HG03103 (cell line): ENCODE results near the gene KCNG4.

Source experiments
- ATAC-seq: cut with Tn5 transposase; IDR thresholded peaks from one replicate; pipeline ENCODE4 v1.9.1; 2021; ENCODE audit warnings: low read depth; ENCODE audit not compliant: unreplicated experiment

KCNG4 gene

GRCh38 chr16:84190731-84191388 is 49.0 kb downstream of the KCNG4 start, which contains the start of gene ADAD2:
Gene ADAD2, plus strand, starts transcription at chr16:84191157. Its CDS starts 74 bp downstream, at chr16:84191231.
- no peak for ATAC-seq

GRCh38 chr16:84186685-84187437 is 53.0 kb downstream of the KCNG4 start, which contains the start of gene TAF1C:
Gene TAF1C, minus strand, starts transcription at chr16:84187057. Its CDS starts 2,069 bp downstream, at chr16:84184988.
- ATAC-seq: peak; percentile 96

GRCh38 chr16:84184775-84185174 is 55.0 kb downstream of the KCNG4 start:
- ATAC-seq: no peak

GRCh38 chr16:84183911-84184591 is 55.8 kb downstream of the KCNG4 start:
- ATAC-seq: no peak

GRCh38 chr16:84183572-84183875 is 56.3 kb downstream of the KCNG4 start:
- no peak for ATAC-seq

- ATAC-seq: no peak
Measured at GRCh38 chr16:84182680-84183571, 56.9 kb downstream of the KCNG4 start.

- ATAC-seq: no peak
Measured at GRCh38 chr16:84182104-84182503, 57.7 kb downstream of the KCNG4 start.

GRCh38 chr16:84181144-84181915 is 58.5 kb downstream of the KCNG4 start:
- ATAC-seq: no peak

GRCh38 chr16:84180519-84181140 is 59.2 kb downstream of the KCNG4 start:
- ATAC-seq: no peak

GRCh38 chr16:84179612-84180320 is 60.0 kb downstream of the KCNG4 start:
- ATAC-seq: no peak

GRCh38 chr16:84178892-84179611 is 60.8 kb downstream of the KCNG4 start:
- ATAC-seq: no peak

- no peak for ATAC-seq
Measured at GRCh38 chr16:84178146-84178765, 61.6 kb downstream of the KCNG4 start.

GRCh38 chr16:84177741-84178073 is 62.1 kb downstream of the KCNG4 start:
- ATAC-seq: no peak

- no peak for ATAC-seq
Measured at GRCh38 chr16:84176192-84177053, 63.4 kb downstream of the KCNG4 start.

- ATAC-seq: peak; percentile 78
Measured at GRCh38 chr16:84175350-84176081, 64.3 kb downstream of the KCNG4 start.

- ATAC-seq: no peak
Measured at GRCh38 chr16:84174396-84174795, 65.4 kb downstream of the KCNG4 start.
